Keratinocyte (primary cell): ENCODE results near the gene PXDN.

ENCODE experiments used
- EZH2 ChIP-seq: IDR thresholded peaks from one replicate; pipeline ENCODE4 v1.6.1; 2012; ENCODE audit warnings: inconsistent platforms, mild to moderate bottlenecking, low read length, moderate library complexity
- TF ChIP-seq, protein P1 (sequence below), 3 experiments: IDR thresholded peaks in 1 of 3; conservative IDR thresholded peaks in 1 of 3; optimal IDR thresholded peaks in 1 of 3; 2 replicates in 2 of 3; 3 replicates in 1 of 3; pipeline versions ENCODE3 to v1.5.1; 2011; ENCODE audit warnings: low read length in 3 of 3, mild to moderate bottlenecking in 3 of 3, moderate library complexity in 2 of 3, control low read depth in 1 of 3, inconsistent platforms in 1 of 3; ENCODE audit not compliant: insufficient read depth in 2 of 3; ENCODE audit errors: extremely low read depth in 1 of 3

DNA sequence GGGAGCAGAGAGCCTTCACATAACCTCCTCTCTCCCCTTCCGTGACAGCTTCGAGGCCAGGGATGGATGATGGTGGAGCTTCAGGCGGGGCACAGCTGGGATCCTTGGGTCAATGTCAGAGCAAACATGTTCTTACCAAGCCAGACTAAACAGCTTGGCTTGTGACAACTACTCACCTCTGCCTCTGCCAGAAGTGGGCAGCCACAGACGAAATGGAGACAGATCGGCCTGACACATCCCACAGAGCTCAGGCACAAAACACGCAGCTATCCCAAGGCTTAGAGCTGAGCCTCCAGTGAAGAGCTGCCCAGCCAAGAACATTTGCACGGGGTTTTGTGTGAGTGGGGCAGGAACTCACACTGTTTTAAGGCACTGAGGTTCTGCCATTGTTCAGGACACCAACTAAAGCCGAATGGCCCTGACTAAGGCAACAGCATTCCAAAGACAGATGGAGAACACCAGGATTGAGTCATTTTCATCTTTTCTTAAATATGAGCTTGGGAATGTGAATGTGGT lies 12.8 kb downstream of the PXDN start:
- TF ChIP-seq, protein P1, sequence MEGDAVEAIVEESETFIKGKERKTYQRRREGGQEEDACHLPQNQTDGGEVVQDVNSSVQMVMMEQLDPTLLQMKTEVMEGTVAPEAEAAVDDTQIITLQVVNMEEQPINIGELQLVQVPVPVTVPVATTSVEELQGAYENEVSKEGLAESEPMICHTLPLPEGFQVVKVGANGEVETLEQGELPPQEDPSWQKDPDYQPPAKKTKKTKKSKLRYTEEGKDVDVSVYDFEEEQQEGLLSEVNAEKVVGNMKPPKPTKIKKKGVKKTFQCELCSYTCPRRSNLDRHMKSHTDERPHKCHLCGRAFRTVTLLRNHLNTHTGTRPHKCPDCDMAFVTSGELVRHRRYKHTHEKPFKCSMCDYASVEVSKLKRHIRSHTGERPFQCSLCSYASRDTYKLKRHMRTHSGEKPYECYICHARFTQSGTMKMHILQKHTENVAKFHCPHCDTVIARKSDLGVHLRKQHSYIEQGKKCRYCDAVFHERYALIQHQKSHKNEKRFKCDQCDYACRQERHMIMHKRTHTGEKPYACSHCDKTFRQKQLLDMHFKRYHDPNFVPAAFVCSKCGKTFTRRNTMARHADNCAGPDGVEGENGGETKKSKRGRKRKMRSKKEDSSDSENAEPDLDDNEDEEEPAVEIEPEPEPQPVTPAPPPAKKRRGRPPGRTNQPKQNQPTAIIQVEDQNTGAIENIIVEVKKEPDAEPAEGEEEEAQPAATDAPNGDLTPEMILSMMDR (optimal IDR thresholded peaks at IDR 0.05 in 1 of 3, IDR thresholded peaks at IDR 0.05 in 1 of 3, conservative IDR thresholded peaks at IDR 0.05 in 1 of 3; ENCODE audit: extremely low read depth in 1 of 3, insufficient read depth in 2 of 3, low read length in 3 of 3) = no peak
- no peak for TF ChIP-seq EZH2
